ENCODE data around the gene TRIP12.

- TF ChIP-seq POLR2A (IDR thresholded peaks at IDR 0.05; ENCODE audit: low read length) (no peak), GATA1 (IDR thresholded peaks at IDR 0.05; ENCODE audit: low read depth, low read length) (no peak)
Measured at GRCh38 chr2:229971298-229971790, 49.5 kb upstream of the TRIP12 start.
